GM21360 (cell line): ENCODE data around the gene CMTM2.
"Not testable (repeated sequence)": the region's sequence is repeated elsewhere in the genome, so short reads cannot be mapped to it uniquely, and the experiment has no call there.

ENCODE experiments used
- ATAC-seq: cut with Tn5 transposase; IDR thresholded peaks from one replicate; pipeline ENCODE4 v1.9.1; 2021; ENCODE audit warnings: mild to moderate bottlenecking, moderate library complexity; ENCODE audit not compliant: unreplicated experiment

CMTM2 gene

DNA sequence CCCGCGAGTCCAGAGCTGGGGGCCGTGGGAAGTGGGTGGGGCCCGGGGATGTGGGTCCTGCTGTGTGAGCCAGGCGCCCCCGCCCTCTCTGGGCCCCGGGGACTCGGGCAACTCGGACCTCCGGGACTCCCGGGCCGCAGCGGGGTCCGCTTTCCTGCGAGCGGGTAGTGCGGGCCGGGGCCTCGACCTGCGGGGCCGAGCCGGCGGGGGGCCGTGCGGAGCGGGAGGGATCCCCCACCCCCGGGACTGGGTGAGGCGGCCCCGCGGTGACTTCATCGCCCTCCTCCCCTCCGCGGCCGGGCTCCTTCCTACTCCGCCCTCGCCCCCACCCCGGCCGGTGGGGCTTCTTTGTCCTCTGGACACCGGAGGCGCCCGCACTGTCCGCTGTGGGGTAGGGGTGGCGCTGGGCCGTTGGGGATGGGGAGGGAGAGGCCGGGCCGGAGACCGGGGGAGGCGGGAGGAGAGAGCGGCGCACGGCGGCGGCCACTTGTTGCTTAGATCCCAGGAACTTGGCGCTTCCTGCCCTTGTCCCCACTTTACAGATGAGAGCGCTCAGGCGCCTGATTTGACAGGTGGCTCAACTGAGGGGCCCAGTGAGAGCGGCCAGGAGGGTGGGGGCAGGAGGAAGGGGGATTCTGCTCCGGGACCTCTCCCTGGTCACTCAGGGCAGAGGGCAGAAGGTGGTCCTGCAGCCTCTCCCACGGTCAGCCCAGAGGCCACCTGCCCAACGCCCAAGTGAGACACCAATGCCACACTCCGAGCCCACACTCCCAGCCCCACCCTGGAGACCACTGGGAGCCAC, 26.1 kb downstream of the CMTM2 start:
- ATAC-seq, result no peak

DNA sequence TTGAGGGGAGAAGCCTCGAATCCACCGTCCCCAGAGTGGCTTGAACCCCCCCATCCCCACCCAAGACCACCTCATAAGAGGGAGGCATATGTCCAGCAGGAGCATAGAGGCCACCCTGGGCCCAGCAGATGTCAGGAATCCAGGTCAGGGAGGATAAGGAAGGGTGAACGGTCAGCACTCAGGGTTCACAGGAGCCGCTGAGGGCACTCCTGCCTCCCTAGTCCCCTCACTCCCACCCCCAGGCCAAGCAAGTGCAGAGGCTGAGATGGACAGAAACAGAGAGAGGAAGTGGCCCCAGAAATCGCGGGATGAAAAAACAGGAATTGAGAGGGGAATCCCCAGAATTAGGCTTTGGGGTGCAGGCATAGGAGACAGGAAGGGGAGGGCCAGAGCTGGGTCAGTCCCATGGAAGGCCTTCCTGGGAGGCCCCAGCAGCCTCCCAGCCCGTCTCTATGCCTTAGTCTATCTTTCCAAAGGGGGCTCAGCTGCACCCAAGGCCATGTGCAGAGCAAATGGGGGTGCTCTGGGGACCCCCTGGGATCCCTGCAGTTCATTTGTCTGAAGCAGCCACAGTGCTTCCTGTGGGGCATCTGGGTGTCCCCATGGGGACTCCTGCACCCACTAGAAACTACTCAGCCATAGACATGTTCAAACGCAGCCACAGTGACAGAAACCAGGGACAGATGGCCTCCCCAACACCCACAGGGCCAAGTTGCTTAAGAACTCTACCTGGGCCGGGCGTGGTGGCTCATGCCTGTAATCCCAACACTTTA, 26.9 kb downstream of the CMTM2 start:
- peak; percentile 34 for ATAC-seq

DNA sequence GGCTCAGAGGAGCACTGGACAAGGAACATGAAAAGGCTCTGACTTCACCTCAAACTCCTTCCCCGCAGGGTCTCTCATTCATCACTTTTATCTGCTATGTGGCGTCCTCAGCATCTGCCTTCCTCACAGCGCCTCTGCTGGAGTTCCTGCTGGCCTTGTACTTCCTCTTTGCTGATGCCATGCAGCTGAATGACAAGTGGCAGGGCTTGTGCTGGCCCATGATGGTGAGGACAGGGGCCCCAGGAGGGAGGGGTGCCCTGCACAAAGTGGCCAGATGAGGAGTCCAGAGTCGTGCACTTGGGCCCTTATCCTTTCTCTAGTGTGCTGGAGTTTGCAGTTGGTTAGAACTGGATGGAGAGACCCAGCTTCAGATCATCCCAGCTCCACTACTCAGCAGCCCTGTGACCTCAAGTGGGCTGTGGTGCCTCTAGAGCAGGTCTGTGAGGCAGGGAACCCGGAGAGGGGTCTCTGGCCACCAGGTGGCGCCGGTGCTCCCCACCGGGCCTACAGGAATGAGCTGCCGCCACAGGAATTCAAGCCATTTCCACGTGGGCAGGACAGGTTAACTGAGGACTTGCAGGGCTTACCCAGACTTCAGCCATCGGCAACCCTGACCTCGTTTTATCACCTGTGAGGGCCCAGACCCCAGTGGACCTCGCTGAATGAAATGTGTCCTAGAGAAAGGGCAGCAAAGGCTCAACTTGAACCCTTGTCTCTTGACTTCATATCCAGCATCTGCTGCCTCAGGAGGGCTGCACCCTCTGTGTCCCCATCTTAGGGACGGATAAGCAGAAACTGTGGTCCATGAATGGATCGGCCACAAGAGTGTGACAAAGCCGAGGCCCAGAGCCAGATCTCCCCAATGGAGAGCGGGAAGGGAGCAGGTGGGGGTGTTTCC, 29.2 kb downstream of the CMTM2 start:
- peak; percentile 37 for ATAC-seq

DNA sequence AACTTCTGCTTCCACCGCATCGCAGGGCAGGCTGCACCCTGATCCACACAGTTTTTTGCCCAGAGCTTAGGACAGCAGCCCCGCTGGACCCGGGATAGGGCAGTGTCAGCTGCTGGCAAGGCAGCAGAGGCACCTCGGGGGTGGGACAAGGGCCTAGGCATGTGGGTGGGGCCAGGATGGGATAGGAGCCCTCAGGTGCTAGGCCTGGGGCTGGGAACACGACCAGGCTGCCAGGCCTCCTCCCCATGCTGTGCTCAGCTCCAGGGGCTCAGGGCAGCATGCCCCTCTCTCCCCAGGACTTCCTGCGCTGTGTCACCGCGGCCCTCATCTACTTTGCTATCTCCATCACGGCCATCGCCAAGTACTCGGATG, 29.9 kb downstream of the CMTM2 start:
- ATAC-seq, result no peak

DNA sequence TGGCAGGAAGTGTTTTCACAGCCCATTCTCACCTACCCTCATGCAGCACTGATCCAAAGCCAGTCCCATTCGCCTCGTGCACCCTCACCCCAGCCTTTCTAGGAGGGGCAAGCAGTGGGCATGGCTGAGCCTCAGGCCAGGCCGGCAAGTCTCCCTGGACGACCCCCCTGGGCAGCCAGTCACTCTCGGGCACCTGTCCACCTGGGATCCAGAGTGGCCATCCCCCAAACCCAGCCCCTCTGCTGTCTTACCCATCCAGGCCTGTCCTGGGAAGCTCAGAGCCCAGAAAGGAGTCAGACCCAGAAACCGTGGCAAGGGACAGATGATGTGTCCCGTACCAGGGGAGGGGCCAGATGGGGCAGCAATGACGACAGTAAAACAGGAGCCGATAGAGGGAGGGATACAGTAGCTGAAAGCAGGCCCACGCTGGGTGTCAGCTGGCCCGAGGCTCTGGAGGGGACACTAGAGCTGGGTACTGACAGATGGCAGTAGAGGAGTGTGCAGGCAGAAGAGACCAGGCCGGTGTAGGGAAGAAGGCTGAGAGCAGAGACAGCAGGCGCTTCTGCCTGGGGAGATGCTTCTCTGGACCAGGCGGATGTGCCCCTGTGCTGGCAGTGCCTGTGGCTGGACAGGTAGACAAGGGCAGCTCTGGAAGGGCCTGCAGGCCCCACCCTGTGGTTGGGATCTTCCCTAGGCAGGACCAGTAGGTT, 31.0 kb downstream of the CMTM2 start:
- no peak for ATAC-seq

DNA sequence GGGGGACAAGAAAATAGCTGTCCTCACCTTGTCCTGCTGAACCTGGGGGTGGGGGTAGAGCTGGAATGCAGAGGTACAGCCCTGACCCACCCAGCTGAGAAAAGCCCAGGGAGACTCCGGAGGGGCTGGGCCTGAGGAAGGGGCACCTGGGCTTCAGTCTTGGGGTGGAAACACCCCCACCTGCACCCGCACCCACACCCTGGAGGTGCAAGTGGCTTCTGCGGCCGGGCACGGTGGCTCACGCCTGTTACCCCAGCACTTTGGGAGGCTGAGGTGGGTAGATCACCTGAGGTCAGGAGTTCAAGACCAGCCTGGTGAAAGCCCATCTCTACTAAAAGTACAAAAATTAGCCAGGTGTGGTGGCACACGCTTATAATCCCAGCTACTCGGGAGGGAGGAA, 32.6 kb downstream of the CMTM2 start:
- ATAC-seq, result not testable (repeated sequence)

DNA sequence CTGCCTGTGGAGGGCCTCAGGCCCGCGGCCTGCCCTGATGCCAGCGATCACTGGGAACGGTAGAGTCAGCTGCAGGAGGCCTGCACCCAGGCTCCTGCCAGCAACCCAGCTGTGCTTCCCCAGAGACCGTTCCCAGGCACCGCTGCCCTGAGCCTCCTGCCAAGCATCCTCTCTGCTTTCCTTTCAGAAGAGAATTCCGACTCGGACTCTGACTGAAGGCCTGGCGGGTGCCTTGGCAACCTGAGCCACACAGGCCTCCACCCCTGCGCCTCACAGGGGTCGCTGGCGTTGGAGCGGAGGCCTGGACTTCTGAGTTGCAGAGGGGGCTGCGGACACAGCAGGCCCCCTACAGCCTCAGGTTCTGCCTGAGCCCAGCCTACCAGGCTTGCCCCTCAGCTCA, 33.2 kb downstream of the CMTM2 start:
- ATAC-seq, result no peak

DNA sequence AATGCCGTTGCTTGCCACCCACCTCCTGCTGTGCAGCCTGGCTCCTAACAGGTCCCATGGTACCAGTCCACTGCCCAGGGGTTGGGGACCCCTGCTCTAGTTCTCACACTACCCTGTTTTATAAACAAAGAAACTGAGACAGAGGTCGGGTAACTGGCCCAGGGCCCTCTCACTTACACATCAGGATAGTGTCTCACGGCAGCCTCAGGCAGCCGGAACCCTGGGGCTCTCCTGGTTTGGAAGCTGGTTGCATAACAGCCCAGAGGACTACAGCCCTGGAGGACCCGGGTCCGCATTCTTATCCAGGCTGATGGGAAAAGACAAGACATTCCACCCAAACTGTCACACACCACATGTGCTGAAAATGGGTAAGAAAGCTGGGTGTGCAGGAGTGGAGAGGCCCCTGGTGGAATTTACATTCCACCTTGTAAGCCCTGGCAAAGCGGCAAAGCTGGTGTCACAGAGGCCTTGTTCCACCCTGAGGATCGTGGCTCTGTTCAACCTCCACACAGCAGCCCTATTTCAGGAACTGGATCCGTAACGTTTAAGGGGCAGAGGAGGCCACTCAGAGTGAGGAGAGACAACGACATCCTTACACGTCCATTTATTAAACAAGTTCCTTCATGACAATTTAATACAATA, 35.0 kb downstream of the CMTM2 start:
- ATAC-seq, result no peak

DNA sequence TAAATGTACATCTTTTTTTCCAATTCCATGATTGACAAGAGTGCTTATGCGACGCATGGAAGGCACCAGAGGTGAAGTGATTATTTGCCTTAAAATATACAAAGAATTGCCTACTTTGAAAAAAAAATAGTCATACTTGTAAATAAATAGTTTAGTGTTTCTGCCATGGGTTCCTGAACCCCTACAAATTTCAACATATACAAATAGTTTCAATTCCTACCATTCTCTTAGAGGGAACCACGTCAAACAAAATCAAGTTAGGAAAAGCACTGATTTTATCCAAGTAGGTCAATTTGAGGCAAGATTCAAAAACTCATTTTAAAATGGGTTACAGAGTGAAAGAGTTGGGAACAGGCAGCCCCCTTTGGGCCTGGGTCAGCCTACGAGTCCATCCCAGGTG, 36.9 kb downstream of the CMTM2 start:
- ATAC-seq, result no peak

DNA sequence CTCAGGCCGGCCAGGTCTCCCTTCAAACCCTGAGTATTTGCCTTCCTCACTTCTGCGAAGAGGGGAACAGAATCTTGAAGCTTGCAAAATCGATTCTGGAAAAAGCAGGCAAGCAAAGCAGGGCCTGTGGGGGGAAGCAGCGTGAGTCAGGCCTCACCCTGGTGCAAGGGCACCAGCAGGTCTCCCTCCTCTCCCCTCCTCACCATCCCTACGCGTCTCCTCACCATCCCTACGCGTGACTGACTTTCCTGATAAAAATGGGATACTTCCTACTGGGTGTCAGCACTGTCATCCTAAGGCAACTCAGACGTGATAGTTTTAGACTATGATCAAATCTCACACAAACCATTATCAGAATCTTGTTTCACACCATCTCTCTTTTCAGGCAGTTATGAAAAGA, 37.3 kb downstream of the CMTM2 start:
- ATAC-seq, result no peak

DNA sequence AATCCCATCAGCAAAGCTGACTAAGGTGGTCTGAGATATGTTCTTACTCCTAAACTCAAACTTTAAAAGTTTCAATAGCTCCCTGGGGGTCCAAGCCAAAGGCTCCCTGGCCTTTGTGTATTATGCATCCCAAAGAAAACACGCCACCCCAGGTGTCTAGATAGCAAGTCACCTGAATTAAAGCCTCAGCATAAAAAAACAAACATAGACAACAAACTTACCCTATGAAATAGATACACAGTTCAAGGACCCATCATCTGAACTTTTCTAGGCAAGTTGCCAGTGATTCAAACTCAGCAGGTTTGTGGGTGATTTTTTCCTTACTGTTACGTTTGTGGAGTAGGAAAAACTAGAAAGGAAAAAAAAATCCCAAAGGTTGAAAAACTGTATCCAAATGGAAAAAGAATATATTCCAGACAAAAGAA, 37.8 kb downstream of the CMTM2 start:
- no peak for ATAC-seq

DNA sequence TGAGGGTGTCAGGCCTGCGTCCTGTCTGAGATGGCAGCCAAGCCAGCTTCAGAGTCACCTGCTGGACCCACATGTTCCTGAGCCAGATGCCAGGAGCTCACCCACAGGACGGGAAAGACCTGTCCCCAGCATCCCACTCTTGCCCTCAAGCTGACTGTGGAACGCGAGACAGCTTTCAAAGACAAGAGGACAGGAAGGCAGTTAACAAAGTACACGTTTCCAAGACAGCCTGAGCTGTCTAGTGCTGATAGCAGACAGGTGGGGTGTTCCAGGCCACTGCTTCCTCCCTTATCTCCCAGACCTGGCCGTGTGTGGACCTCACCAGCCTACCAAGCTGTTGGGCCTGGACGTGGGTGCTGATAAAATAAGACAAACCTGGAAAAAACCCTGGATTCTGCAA, 38.5 kb downstream of the CMTM2 start:
- ATAC-seq, result no peak

DNA sequence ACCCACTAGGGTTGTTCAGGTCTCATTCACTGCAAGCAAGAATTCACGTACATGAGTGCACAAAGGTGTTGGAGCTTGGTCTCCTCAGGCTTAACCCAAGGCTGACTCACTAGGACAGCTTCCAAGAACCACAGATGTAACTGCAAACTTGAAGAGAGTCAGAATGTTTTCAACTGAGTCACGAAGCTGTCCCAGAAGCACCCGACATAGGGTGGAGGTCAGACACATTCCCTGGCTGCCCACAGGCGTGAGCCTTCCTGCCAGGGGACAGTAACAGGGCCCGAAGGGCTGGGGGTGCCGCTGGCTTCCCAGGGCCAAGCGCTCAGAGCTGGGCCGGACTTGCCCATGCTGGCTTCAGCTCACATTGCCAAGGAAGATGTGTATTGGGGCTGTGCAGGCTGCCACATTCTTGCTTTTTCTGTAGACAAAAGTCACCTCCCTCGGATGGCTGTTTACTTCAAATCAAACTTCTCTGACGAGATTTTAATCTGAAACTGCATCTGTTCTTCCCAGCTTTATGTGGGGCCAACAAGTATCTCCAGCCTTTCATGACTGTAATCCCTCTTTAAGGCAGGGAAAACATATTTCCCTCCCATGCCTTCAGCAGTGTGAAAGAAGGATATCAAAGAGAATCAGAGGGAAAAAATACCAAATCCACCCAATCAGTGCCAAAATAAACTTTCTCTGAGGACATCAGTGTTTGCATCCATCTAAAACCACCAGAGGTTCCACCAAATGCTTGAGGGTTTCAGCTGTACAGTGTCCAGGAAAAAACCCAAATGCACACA, 39.5 kb downstream of the CMTM2 start:
- no peak for ATAC-seq

DNA sequence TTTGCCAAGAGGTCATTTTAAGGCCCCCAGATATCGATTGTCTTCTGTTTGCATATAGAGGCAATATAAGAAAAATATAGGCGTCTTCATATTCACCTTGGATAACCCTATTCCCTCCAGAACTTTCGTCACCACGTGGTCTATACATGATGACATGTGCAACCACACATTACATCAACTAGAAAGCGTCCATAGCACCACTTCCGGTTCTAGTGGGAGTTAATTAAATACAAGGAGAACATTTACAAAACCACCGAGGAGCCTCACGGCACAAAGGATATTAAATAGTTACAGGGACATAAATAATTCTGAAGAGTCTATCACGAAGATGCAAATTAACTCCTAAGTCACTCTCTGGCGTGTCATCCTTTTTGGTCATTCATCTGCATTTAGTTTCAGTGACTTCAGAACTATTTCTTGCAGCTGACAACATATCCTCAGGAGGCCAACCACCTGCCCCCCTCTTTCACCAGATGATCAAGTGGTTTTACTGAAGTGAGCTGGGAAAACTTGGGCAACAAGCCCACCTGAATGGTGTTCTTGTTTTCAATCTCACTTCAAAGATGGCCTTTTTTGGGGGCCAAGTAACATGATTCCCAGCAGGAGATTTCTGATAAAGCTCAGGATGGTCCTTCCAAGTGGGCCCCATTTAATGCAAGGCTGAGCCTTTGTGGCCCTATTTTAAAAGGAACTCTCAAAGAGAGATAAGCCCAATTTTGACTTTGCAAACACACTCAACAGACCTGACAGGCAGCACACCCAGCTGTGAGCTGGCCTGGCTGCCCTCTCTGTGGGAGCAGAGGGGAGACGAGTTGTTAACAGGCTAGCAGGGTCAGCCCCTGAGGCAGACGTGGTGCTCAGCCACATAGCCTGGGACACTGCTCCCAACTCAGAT, 40.5 kb downstream of the CMTM2 start:
- no peak for ATAC-seq

DNA sequence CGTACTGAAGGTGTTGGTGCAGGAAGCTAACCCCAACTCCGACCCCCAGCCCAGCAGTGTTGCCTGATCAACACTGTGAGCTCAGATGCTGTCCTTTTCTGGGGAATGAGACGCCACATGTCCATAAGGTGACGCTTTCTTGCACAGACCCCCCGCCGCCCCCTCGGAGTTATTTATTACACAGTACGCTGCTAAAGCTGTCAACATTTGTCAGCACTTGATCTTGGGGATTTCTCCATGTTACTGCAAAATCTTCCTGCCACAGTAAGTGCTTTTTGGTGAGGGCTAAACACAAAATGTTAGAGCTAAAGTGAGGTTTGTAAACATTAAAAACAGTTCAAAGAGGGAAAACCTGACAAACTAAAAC, 41.1 kb downstream of the CMTM2 start:
- no peak for ATAC-seq

DNA sequence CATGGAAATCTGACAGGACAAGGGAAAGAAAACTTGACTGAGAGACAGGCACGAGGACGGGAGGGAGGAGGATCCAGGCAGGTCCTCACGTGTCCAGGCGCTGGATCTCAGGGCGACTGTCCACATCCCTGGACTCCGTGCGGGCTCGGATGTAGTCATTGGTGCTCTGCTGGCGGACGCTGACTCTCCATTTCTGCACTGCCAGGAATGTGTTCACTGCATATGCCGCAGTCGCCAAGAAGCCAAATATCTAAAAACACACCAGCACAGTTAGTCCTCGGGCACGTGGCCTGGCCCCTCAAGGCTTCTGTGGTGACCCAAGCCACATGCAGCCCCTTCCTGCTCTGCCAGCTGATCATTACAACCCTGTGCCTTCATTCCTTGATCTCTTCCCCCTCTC, 42.7 kb downstream of the CMTM2 start:
- ATAC-seq, result no peak

DNA sequence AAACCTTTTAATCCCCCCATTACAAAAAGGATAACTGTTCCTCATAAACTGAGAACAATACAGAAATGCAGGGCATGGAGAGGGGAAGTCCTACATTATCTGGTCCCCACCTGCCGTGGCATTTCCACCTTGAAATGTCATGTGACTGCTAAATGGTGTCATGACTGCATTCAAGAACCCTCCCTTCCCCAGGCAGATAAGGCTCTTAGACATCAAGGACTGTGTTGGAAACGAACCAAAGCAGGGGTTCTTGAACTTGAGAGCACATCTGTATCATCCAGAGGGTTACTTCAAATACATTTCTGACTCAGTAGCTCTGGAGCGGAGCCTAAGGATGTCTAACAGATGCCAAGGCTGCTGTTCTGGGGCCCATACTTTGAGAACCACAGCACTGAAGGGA, 43.6 kb downstream of the CMTM2 start:
- no peak for ATAC-seq

DNA sequence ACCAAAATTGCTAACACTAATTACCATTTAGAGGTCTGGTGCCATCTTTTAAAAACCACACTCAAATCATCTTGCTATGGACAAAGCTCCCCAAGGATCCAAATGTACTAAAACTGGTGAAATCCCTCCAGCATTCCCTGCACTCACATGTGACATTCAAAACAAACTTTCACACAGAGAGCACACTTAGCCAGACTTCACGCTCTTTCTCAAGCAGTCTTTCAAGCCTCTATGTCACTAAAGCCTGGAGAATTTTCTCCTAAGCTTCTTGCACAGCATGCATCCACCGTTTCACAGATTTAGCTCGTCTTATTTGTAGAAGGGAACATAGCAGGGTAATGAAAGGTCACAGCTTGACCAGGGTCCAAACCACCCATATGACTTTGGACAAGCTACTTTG, 44.5 kb downstream of the CMTM2 start:
- ATAC-seq, result no peak
